Left hindlimb (tissue), 1 donor: Measurements from ENCODE around the gene CHRND.

Experiments
- DNase-seq: peaks from one replicate; pipeline ENCODE4 v3.0.0-alpha.2; 2018

Gene CHRND

GRCh38 chr2:232488097-232488711 is 37.8 kb upstream of the CHRND start:
- DNase-seq, result peak; percentile 12

GRCh38 chr2:232488721-232489300 is 37.1 kb upstream of the CHRND start:
- peak; percentile 13 for DNase-seq

GRCh38 chr2:232489516-232490220 is 36.3 kb upstream of the CHRND start:
- peak; percentile 18 for DNase-seq

DNA sequence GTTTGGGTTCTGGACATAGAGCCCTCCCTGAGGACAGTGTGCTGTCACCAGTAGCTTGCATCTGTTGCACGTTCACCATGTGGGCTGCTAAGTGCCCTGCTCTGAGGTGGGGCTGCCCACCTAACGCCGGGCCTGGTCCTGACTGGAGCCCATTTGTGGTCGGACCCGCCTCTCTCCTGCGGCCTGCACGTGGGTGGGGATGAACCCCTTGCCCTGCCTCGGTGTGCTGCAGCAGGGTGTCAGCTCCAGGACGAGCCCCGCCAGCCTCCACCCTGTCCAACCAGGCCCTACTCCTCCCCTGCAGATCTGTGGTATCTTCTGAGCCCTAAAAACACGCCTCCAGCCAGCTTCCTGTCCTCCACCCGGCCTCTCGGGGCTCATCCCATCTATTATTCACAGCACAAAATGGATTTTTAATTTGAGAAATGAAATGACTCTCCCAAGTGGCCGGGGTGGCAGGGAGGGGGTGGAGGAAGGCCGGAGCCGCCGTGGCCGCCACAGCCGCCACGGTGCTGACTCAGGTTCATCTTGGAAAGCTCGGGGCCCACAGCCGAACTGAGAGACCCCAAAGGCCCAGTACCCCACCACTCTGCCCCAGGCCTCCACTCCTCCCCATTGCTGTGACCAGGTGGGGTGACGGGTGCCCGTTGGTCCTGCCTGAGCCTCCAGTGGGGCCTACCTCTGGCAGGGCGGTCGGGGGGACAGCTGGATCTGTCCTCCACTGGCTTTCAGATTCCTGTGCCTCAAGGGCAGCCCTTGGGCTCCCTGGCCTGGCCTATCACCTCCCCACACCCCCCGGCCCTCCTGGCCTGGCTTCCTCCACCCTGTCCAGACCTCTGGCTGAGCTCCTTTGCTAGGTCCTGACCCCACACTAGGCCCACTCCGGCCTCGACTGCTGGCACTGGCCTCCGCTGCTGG is 35.5 kb upstream of the CHRND start:
- DNase-seq, result peak; percentile 29

DNA sequence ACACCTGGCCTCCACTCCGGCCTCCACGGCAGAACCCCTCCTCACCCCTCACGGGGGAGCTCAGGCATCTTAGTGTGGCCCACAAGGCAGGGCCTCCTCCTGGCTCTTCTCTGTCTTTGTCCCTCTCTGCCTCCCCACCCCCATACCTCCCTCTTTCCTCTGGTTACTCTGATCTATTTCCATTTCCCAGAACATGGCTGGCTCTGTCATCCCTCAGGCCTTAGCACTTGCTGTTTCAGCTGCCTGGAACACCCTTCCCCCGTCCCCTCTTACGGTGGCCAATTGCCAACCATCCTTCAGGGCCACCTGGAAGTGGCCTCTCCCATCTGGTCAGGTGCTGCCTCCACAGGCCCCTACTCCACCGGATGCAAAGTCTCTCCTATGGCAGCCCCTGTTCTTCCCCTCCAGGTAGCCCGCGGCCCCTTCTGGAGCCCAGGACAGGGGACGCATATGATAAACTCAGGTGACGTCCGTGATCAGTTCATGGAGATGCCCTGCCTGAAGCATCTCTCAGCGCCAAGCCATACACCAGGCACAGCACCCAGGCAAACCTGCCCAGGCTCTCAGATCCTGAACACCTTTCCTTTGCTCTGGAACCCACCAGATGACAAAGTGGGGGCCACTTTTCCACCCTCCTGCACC is 34.7 kb upstream of the CHRND start:
- peak; percentile 1 for DNase-seq

GRCh38 chr2:232492236-232492848 is 33.6 kb upstream of the CHRND start:
- peak; percentile 7 for DNase-seq

DNA sequence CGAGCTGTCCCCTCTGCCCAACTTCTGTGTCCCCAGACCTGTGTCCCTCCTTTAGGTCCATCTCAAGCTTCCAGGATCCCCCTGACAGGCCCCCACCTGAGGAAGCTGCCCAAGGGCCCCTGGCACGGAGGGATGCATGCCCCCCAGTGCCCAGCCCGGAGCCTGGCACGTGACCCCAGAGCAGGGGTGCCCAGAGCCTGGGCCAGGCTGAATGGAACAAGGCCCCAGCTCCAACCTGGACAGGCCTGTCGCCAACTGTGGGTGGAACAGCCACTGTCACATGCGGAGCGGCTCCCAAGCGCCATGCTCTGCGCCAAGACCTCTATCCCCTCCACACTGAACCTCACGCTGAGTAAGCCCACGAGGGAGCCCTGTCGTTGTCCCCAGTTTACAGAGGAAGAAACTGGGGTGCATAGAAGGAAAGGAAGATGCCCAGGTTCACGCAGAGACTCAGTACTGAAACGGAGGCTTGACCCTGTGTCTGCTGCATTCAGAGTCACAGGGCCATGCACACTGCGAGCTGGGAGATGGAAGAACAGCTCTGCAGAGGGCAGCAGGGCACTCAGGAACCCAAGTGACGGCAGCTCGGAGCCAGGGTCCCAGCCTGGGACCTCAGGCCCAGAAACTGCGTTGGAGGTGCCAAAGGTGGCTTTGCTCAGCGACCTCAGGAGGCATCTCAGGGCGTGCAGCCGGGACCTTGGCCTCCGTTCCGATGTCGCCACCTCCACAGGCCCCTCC is 32.8 kb upstream of the CHRND start:
- DNase-seq, result peak; percentile 22

DNA sequence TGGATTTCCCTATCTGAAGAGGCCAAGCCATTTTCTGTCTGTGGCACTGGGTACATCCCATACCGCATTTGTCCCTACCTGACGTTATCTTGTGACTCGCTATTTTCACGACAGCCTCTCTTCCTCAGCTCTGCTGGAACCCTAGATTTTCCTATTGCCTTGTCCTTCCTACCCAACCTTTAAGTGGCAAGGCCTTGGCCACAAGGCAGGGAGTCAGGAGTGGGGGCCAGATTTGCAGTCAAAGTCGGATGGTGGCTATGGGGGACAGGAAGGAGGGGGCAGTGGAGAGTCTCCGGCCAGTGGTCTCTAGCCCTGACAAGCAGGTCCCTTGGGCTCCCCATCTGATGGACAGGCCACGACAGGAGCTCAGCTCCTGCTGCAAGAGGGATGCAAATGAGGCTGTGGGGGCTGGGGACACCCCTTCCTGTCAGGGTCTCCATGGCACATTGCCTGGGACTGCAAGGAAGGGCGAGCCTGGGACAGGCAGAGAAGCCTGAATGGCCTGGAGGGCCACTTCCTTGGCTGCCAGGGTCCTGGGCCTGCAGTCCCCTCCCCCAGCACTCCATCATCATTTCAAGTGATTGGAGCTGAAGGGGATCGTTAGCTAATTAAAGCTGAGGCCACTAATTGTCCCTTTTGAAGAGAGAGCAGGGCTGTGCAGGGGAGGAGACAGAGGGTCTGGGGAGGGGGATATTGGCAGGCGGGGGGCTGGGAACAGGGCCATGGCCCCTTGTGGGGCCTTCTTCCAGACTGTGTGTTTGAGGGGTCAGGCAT is 32.1 kb upstream of the CHRND start:
- peak; percentile 6 for DNase-seq

- no peak for DNase-seq
Measured at GRCh38 chr2:232494542-232494941, 31.4 kb upstream of the CHRND start.

DNA sequence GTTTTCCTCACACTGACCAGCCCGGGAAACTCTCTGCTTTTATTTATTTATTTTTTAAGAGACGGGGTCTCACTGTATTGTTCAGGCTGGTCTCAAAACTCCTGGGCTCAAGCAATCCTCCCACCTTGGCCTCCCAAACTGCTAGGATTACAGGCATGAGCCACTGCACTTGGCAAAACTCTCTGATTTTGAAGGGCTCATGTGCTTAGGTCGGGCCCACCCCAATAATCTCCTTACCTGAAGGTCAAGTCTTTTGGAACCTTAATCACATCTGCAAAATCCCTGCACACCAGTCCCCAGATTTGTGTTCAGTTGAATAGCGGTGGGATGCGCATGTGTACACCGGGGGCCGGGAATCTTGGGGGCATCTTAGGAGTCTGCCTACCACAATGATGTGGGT is 30.7 kb upstream of the CHRND start:
- no peak for DNase-seq

DNA sequence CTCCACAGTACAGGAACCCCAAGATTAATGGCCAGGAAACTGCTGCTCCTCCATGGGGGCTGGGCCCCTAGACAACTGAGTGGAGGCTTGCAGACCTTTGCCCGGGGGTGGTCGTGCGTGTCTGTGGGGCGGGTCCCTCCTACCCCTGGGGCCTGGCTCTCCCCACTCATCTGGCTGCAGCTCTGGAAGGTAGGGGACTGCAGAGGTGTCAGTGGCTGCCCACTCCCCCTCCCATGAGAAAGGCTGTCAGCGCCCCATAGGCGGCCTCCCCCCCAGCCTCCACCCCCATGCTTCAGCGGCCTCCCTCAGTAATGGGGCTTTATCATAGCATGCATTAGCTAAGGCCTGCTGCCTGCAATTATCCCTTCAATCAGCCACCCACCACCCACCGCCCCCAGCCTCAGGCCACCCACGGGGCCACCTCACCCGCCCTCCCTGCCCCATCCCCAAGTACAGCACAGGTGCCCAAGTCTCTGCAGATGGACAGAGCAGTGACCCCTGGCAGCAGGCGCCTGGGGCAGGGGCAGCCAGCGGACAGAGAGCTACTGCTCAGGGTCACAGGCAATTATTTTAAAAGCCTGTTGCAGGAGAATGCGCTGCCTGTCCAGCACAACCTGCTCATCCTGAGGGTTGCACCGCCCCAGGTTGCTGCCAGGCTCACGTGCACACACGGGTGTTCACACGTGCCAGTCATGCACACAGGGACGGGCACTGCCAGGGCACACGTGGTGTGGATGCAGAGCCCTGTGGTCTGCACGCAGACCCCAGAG is 29.3 kb upstream of the CHRND start:
- no peak for DNase-seq

DNA sequence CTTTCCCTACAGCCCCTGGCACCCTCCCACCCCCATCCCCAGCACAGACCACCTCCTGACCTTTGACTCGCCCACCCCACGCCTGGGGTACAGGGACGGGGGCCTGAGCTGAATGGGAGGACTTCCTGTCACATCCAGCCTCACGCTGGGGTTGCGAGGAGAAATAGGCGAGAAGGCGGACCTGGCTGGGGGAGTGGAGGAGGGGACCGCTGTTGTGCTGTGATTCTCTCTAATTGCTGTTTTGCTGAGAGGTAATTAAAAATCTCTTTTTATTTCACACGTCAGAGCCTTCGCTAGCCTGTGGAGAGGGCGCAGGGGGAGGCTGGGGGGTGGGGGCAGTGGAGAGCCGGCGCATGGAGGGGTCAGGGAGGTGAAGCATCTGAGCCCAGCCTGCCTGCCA is 28.6 kb upstream of the CHRND start:
- DNase-seq, result no peak

- DNase-seq, result no peak
Measured at GRCh38 chr2:232498452-232498851, 27.5 kb upstream of the CHRND start.

GRCh38 chr2:232501331-232501771 is 24.6 kb upstream of the CHRND start:
- no peak for DNase-seq

DNA sequence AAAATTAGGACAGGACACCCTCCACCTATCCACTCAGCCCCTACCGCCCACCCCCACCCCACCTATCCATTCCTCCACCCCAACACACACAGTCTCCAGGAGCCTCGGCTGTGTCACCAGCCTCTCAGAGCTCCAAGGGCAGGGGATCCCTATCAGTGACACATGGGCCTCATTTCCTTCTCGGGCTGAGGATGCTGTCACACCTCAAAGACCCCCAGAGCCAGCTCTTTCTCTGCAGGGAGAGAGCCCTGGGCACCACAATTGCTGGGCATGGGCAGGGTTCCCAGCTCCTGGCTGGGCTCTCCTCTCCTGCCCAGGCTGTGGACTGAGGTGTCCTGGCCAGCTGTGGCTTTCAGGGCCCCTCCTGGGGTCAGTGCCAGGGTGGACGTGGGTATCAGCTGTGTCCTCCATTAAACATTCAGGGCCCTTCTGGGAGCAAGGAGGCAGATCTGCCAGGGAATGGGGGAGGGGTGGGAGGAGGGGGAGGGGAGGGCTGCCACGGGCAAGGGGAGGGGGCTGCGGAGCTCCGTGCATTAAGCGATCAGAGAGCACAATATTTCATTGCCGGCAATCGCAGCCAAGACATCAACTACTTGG is 24.1 kb upstream of the CHRND start:
- no peak for DNase-seq

DNA sequence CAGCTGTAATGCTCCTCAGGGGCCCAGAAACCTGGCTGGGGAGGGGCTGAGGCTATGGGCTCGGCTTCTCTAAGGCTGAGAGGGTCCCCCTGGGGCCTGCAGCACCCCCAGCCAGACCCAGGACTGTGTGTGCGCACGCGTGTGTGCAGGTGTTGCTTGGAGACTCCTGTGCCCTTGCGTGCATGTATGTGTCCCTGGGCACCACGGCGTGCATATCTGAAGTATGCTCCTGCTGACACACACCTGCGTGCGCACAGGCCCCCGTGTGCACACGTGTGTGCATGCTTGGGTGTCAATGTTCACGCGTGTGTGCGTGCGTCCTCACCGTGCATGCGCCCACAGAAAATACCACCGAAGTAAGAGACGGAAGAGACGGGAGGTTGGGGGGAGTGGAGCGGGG is 23.4 kb upstream of the CHRND start:
- DNase-seq, result no peak

GRCh38 chr2:232502911-232503808 is 22.8 kb upstream of the CHRND start:
- DNase-seq, result no peak

DNA sequence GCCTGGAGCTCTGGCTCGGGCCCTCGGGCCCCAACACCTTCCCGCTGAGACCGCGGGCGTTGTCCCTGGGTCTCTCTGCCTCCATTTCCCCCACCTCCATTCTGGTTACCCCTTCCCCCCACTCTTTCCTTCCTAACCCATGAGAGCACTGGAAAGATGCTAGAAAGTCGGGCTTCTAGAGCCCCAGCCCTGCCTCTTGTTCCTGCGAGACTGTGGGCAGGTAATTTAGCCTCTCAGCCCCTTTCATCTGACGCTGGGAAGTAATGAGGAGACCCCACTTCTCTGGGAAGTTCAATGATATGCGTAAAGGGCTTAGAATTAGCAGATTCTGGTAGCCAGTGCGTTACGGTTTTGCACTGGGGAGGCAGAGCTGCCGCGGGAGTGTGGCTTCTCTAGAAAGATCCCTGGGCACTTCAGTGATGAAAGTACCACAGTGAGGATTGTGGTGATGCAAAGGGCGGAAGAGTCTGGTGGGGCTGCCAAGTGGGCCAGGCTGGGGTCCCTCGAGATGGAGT is 22.1 kb upstream of the CHRND start:
- no peak for DNase-seq
